Measurements from ENCODE around the gene MCHR2.
"Not testable (repeated sequence)": the region's sequence is repeated elsewhere in the genome, so short reads cannot be mapped to it uniquely, and the experiment has no call there.

Gene MCHR2

GRCh38 chr6:99993533-99994251 is at the start of gene MCHR2:
Gene MCHR2, minus strand, starts transcription at chr6:99994223. Its CDS starts 38,076 bp downstream, at chr6:99956147.
- no peak for DNase-seq

- not testable (repeated sequence) for DNase-seq
Measured at GRCh38 chr6:100038546-100038945, 44.5 kb upstream of the MCHR2 start.

GRCh38 chr6:100035873-100036653 is 42.0 kb upstream of the MCHR2 start:
- DNase-seq = no peak

- DNase-seq = no peak
Measured at GRCh38 chr6:100023798-100024197, 29.8 kb upstream of the MCHR2 start.

- no peak for DNase-seq
Measured at GRCh38 chr6:100022847-100023246, 28.8 kb upstream of the MCHR2 start.

- DNase-seq = peak; percentile 15
Measured at GRCh38 chr6:100008857-100009256, 14.8 kb upstream of the MCHR2 start.

- peak; percentile 83 for DNase-seq
Measured at GRCh38 chr6:100001915-100002388, 7.9 kb upstream of the MCHR2 start.

GRCh38 chr6:99997141-99997540 is 3.1 kb upstream of the MCHR2 start:
- DNase-seq = no peak

- no peak for DNase-seq
Measured at GRCh38 chr6:99995916-99996315, 1.9 kb upstream of the MCHR2 start.

GRCh38 chr6:99993146-99993532 is 884 bp downstream of the MCHR2 start:
- DNase-seq = no peak

GRCh38 chr6:99991955-99992354 is 2.1 kb downstream of the MCHR2 start:
- no peak for DNase-seq

GRCh38 chr6:99980741-99981140 is 13.3 kb downstream of the MCHR2 start:
- no peak for DNase-seq

- DNase-seq = peak; percentile 16
Measured at GRCh38 chr6:99979953-99980352, 14.1 kb downstream of the MCHR2 start.

- DNase-seq = no peak
Measured at GRCh38 chr6:99967052-99967451, 27.0 kb downstream of the MCHR2 start.

- DNase-seq = no peak
Measured at GRCh38 chr6:99960027-99960426, 34.0 kb downstream of the MCHR2 start.

- no peak for DNase-seq
Measured at GRCh38 chr6:99951016-99951805, 42.8 kb downstream of the MCHR2 start.

GRCh38 chr6:99946005-99946404 is 48.0 kb downstream of the MCHR2 start:
- no peak for DNase-seq

- DNase-seq = no peak
Measured at GRCh38 chr6:99943846-99944245, 50.2 kb downstream of the MCHR2 start.

GRCh38 chr6:99940582-99940981 is 53.4 kb downstream of the MCHR2 start:
- no peak for DNase-seq

GRCh38 chr6:99933129-99933528 is 60.9 kb downstream of the MCHR2 start:
- no peak for DNase-seq

GRCh38 chr6:99912657-99913056 is 81.4 kb downstream of the MCHR2 start:
- no peak for DNase-seq

- peak; percentile 85 for DNase-seq
Measured at GRCh38 chr6:99905209-99906106, 88.6 kb downstream of the MCHR2 start.
